Prostate gland (tissue), 2 donors: ENCODE results near the gene MBOAT2.
"Not testable (repeated sequence)": the region's sequence is repeated elsewhere in the genome, so short reads cannot be mapped to it uniquely, and the experiment has no call there.

Experiments used
- POLR2A ChIP-seq: fragments of 450-650 bp; IDR thresholded peaks from one replicate; pipeline ENCODE4 v1.6.1; 2016; ENCODE audit warnings: antibody characterized with exemption, mild to moderate bottlenecking
- POLR2AphosphoS5 ChIP-seq: sonication (generic); formaldehyde crosslinking; IDR thresholded peaks from one replicate; pipeline ENCODE4 v1.6.1; 2017; ENCODE audit warnings: antibody characterized with exemption
- TF ChIP-seq, protein P1 (sequence below), 4 experiments: fragments of 200-600 bp in 2 of 4; fragments of 450-650 bp in 2 of 4; sonication (generic) in 2 of 4; IDR thresholded peaks; 1 replicate in 3 of 4; 2 replicates in 1 of 4; pipeline ENCODE4 v1.5.1; 2016 to 2019; ENCODE audit warnings: antibody characterized with exemption in 4 of 4, mild to moderate bottlenecking in 2 of 4, moderate library complexity in 2 of 4

DNA sequence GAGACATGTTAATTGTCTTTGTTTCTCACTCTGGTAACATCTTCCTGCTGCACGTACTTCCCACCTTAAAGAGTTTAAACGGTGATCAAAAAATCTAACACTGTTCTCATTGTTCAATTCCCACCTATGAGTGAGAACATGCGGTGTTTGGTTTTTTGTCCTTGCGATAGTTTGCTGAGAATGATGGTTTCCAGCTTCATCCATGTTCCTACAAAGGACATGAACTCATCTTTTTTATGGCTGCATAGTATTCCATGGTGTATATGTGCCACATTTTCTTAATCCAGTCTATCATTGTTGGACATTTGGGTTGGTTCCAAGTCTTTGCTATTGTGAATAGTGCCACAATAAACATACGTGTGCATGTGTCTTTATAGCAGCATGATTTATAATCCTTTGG lies 73.3 kb downstream of the MBOAT2 start:
- TF ChIP-seq POLR2AphosphoS5, POLR2A: not testable (repeated sequence)
- TF ChIP-seq, protein P1, sequence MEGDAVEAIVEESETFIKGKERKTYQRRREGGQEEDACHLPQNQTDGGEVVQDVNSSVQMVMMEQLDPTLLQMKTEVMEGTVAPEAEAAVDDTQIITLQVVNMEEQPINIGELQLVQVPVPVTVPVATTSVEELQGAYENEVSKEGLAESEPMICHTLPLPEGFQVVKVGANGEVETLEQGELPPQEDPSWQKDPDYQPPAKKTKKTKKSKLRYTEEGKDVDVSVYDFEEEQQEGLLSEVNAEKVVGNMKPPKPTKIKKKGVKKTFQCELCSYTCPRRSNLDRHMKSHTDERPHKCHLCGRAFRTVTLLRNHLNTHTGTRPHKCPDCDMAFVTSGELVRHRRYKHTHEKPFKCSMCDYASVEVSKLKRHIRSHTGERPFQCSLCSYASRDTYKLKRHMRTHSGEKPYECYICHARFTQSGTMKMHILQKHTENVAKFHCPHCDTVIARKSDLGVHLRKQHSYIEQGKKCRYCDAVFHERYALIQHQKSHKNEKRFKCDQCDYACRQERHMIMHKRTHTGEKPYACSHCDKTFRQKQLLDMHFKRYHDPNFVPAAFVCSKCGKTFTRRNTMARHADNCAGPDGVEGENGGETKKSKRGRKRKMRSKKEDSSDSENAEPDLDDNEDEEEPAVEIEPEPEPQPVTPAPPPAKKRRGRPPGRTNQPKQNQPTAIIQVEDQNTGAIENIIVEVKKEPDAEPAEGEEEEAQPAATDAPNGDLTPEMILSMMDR (IDR thresholded peaks at IDR 0.05): not testable (repeated sequence)
